ENCODE measurements around the gene TOB2.

TOB2 gene

GRCh38 chr22:41480397-41480735, 33.8 kb upstream of the TOB2 start:
- no peaks in the 10 kb centered on the region for H4K20me1 ChIP-seq (ENCODE audit: low read depth, low read length)

GRCh38 chr22:41479671-41480396, 33.2 kb upstream of the TOB2 start:
- Histone ChIP-seq H3F3A (ENCODE audit: insufficient read depth) (peaks cover 2% of the 10 kb centered on the region; the same call in 1 of the 2 replicates), H3K4me2 (ENCODE audit: low read depth, low read length, poor library complexity, severe bottlenecking) (no peak overlapping the region), H3K36me3 (ENCODE audit: low read length) (no peaks in the 10 kb centered on the region), H3K9ac (ENCODE audit: low read length) (no peak overlapping the region), H3K27me3 (ENCODE audit: low read length) (no peaks in the 10 kb centered on the region), H2AFZ (ENCODE audit: low read depth, low read length, severe bottlenecking) (no peak overlapping the region), H3K9me2 (replicated peaks; ENCODE audit: insufficient read depth, low read length) (no peaks in the 10 kb centered on the region), H3K9me3 (ENCODE audit: insufficient read depth, low read length) (no peaks in the 10 kb centered on the region), H3K4me3 (ENCODE audit: insufficient read depth, low read length, poor library complexity, severe bottlenecking) (no peak overlapping the region), H4K20me1 (ENCODE audit: low read depth, low read length) (no peaks in the 10 kb centered on the region), H3K79me2 (ENCODE audit: insufficient read depth, low read length) (peaks cover 85% of the 10 kb centered on the region), H3K27ac (ENCODE audit: low read depth, low read length) (peak overlapping the region; percentile 27; the same call in 1 of the 2 replicates)
- no peak for TF ChIP-seq EZH2phosphoT487 (conservative IDR thresholded peaks at IDR 0.05; ENCODE audit: low read length)
- TF ChIP-seq, protein P1, sequence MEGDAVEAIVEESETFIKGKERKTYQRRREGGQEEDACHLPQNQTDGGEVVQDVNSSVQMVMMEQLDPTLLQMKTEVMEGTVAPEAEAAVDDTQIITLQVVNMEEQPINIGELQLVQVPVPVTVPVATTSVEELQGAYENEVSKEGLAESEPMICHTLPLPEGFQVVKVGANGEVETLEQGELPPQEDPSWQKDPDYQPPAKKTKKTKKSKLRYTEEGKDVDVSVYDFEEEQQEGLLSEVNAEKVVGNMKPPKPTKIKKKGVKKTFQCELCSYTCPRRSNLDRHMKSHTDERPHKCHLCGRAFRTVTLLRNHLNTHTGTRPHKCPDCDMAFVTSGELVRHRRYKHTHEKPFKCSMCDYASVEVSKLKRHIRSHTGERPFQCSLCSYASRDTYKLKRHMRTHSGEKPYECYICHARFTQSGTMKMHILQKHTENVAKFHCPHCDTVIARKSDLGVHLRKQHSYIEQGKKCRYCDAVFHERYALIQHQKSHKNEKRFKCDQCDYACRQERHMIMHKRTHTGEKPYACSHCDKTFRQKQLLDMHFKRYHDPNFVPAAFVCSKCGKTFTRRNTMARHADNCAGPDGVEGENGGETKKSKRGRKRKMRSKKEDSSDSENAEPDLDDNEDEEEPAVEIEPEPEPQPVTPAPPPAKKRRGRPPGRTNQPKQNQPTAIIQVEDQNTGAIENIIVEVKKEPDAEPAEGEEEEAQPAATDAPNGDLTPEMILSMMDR (IDR thresholded peaks at IDR 0.05; ENCODE audit: insufficient read depth, low read length, poor library complexity, severe bottlenecking), result no peak

More at GRCh38 chr22:41480397-41480735, 33.8 kb upstream of the TOB2 start:
- Histone ChIP-seq H3F3A (ENCODE audit: insufficient read depth) (peaks cover 2% of the 10 kb centered on the region; the same call in 1 of the 2 replicates), H3K79me2 (ENCODE audit: insufficient read depth, low read length) (peaks cover 85% of the 10 kb centered on the region), H3K36me3 (ENCODE audit: low read length) (no peaks in the 10 kb centered on the region), H3K9me2 (replicated peaks; ENCODE audit: insufficient read depth, low read length) (no peaks in the 10 kb centered on the region), H3K27me3 (ENCODE audit: low read length) (no peaks in the 10 kb centered on the region), H2AFZ (ENCODE audit: low read depth, low read length, severe bottlenecking) (no peak overlapping the region), H3K4me3 (ENCODE audit: insufficient read depth, low read length, poor library complexity, severe bottlenecking) (no peak overlapping the region), H3K27ac (ENCODE audit: low read depth, low read length) (no peak overlapping the region), H3K9me3 (ENCODE audit: insufficient read depth, low read length) (no peaks in the 10 kb centered on the region), H3K9ac (ENCODE audit: low read length) (no peak overlapping the region), H3K4me2 (ENCODE audit: low read depth, low read length, poor library complexity, severe bottlenecking) (no peak overlapping the region)
- TF ChIP-seq, protein P1 (IDR thresholded peaks at IDR 0.05; ENCODE audit: insufficient read depth, low read length, poor library complexity, severe bottlenecking), result no peak
- no peak for TF ChIP-seq EZH2phosphoT487 (conservative IDR thresholded peaks at IDR 0.05; ENCODE audit: low read length)

DNA sequence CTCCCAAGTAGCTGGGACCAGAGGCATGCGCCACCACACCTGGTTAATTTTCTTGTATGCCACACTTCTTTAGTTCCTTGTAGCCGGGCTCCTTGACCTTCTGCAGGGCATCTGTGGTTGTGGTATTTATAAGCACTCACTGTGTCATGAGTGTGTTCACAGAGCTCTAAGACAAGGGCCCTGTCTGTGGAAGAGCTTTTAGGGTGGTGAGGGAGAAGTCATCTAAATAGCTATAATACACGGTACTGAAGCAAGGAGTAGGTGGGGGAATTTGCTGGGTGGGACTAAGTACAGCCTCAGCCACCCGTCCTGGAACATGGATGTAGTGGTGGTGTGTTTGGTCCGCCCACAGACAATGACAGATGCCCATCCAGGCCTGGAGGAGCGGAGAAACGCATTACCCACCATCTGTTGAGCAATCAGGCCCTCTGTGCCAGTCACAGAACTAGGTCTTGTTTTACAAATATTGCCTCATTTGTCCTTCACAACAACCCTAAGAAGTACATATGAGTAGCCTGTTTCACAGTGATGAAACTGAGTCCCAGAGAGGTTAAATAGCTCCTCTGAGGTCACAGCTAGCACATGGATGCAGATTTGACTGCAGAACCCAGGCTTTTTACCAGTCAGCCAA, 32.4 kb upstream of the TOB2 start:
- Histone ChIP-seq H3K9ac (ENCODE audit: low read length) (no peak overlapping the region), H4K20me1 (ENCODE audit: low read depth, low read length) (no peaks in the 10 kb centered on the region), H3K79me2 (ENCODE audit: insufficient read depth, low read length) (peaks cover 81% of the 10 kb centered on the region)

More for the DNA sequence above, 32.4 kb upstream of the TOB2 start:
- no peak overlapping the region for H3K4me3 ChIP-seq (ENCODE audit: insufficient read depth, low read length, poor library complexity, severe bottlenecking)
- peaks cover 2% of the 10 kb centered on the region; the same call in 1 of the 2 replicates for H3F3A ChIP-seq (ENCODE audit: insufficient read depth)
- H3K27ac ChIP-seq (ENCODE audit: low read depth, low read length), result peak overlapping the region; percentile 27; the same call in 1 of the 2 replicates
- H3K9me3 ChIP-seq (ENCODE audit: insufficient read depth, low read length), result no peaks in the 10 kb centered on the region
- H3K9me2 ChIP-seq (replicated peaks; ENCODE audit: insufficient read depth, low read length), result no peaks in the 10 kb centered on the region
- H2AFZ ChIP-seq (ENCODE audit: low read depth, low read length, severe bottlenecking), result no peak overlapping the region
- H3K36me3 ChIP-seq (ENCODE audit: low read length), result no peaks in the 10 kb centered on the region
- H3K4me2 ChIP-seq (ENCODE audit: low read depth, low read length, poor library complexity, severe bottlenecking), result no peak overlapping the region
- no peaks in the 10 kb centered on the region for H3K27me3 ChIP-seq (ENCODE audit: low read length)
- TF ChIP-seq, protein P1 (IDR thresholded peaks at IDR 0.05; ENCODE audit: insufficient read depth, low read length, poor library complexity, severe bottlenecking), result no peak
- TF ChIP-seq EZH2phosphoT487 (conservative IDR thresholded peaks at IDR 0.05; ENCODE audit: low read length), result no peak
